ENCODE data around the gene PPP1R1B.
"Not testable (repeated sequence)": the region's sequence is repeated elsewhere in the genome, so short reads cannot be mapped to it uniquely, and the experiment has no call there.

The PPP1R1B gene

GRCh38 chr17:39626171-39627046, at the start of gene PPP1R1B:
PPP1R1B (plus strand) TSS chr17:39626952; CDS start chr17:39627393, 441 bp downstream.
- no peak for DNase-seq (ENCODE audit: low spot score)

- DNase-seq (ENCODE audit: low spot score): no peak
Measured at GRCh38 chr17:39578272-39578671, 48.5 kb upstream of the PPP1R1B start.

GRCh38 chr17:39579318-39580081, 47.3 kb upstream of the PPP1R1B start:
- no peak for DNase-seq (ENCODE audit: low spot score)

- DNase-seq (ENCODE audit: low spot score): no peak
Measured at GRCh38 chr17:39580082-39580468, 46.7 kb upstream of the PPP1R1B start.

GRCh38 chr17:39581071-39581758, 45.5 kb upstream of the PPP1R1B start:
- DNase-seq (ENCODE audit: low spot score): no peak

- no peak for DNase-seq (ENCODE audit: low spot score)
Measured at GRCh38 chr17:39581759-39582085, 45.0 kb upstream of the PPP1R1B start.

GRCh38 chr17:39582658-39583057, 44.1 kb upstream of the PPP1R1B start:
- no peak for DNase-seq (ENCODE audit: low spot score)

GRCh38 chr17:39590180-39590579, 36.6 kb upstream of the PPP1R1B start:
- DNase-seq (ENCODE audit: low spot score): not testable (repeated sequence)

- DNase-seq (ENCODE audit: low spot score): peak; percentile 50
Measured at GRCh38 chr17:39591958-39592954, 34.5 kb upstream of the PPP1R1B start.

- no peak for DNase-seq (ENCODE audit: low spot score)
Measured at GRCh38 chr17:39593371-39593770, 33.4 kb upstream of the PPP1R1B start.

- DNase-seq (ENCODE audit: low spot score): no peak
Measured at GRCh38 chr17:39595294-39595693, 31.5 kb upstream of the PPP1R1B start.

- no peak for DNase-seq (ENCODE audit: low spot score)
Measured at GRCh38 chr17:39595928-39596510, 30.7 kb upstream of the PPP1R1B start.

- DNase-seq (ENCODE audit: low spot score): no peak
Measured at GRCh38 chr17:39596543-39597267, 30.0 kb upstream of the PPP1R1B start.

GRCh38 chr17:39597372-39598046, 29.2 kb upstream of the PPP1R1B start:
- no peak for DNase-seq (ENCODE audit: low spot score)

GRCh38 chr17:39598047-39598481, 28.7 kb upstream of the PPP1R1B start:
- DNase-seq (ENCODE audit: low spot score): no peak

- DNase-seq (ENCODE audit: low spot score): no peak
Measured at GRCh38 chr17:39598630-39599003, 28.1 kb upstream of the PPP1R1B start.

GRCh38 chr17:39599004-39599664, 27.6 kb upstream of the PPP1R1B start:
- no peak for DNase-seq (ENCODE audit: low spot score)

GRCh38 chr17:39599665-39600231, 27.0 kb upstream of the PPP1R1B start:
- no peak for DNase-seq (ENCODE audit: low spot score)
